ENCODE measurements around the gene FAS. TPM values are rescaled to one million over a fixed set of nuclear protein-coding genes. Genes with fewer than 3 reads are reported as not detected.

The FAS gene
- total and polyA plus RNA-seq, 3 donors from 2014 or later: 9.3 to 16.2 (median 10.7) TPM

- peaks cover 8% of the 10 kb centered on the region for H3K4me1 ChIP-seq
- intact Hi-C loops (cut with DNase I; ENCODE audit: low total_unique reads): loop anchor here (5.0 kb wide), 1 partner anchor 41 kb away; no protein-coding TSS in a partner anchor
Observed at GRCh38 chr10:88987840-88988239, 2.8 kb upstream of the FAS start.

GRCh38 chr10:88989423-88989822, 1.2 kb upstream of the FAS start:
- DNase-seq: no peak
- H3K4me3 ChIP-seq: no peak overlapping the region
- intact Hi-C loops (cut with DNase I; ENCODE audit: low total_unique reads): loop anchor here (5.0 kb wide), 1 partner anchor 42 kb away; no protein-coding TSS in a partner anchor
- no peaks in the 10 kb centered on the region for H3K36me3 ChIP-seq (ENCODE audit: low read depth, missing control alignments)
- TF ChIP-seq POLR2A (IDR thresholded peaks at IDR 0.05): no peak
- no peak for TF ChIP-seq CTCF (IDR thresholded peaks at IDR 0.05)
- no peaks in the 10 kb centered on the region for H3K27me3 ChIP-seq
- H3K4me1 ChIP-seq: peaks cover 3% of the 10 kb centered on the region
- peak overlapping the region; percentile 95 to 97 for H3K27ac ChIP-seq
- no peaks in the 10 kb centered on the region for H3K9me3 ChIP-seq
- 62 to 65% methylated on average over 2 of the region's 2 CpGs for WGBS, 2 donors

More at GRCh38 chr10:88987840-88988239, 2.8 kb upstream of the FAS start:
- Histone ChIP-seq H3K9me3 (no peaks in the 10 kb centered on the region), H3K27me3 (no peaks in the 10 kb centered on the region), H3K36me3 (ENCODE audit: low read depth, missing control alignments) (no peaks in the 10 kb centered on the region), H3K27ac (no peak overlapping the region), H3K4me3 (no peak overlapping the region)
- DNase-seq: no peak
- TF ChIP-seq POLR2A (IDR thresholded peaks at IDR 0.05) (no peak), CTCF (IDR thresholded peaks at IDR 0.05) (no peak)
- WGBS, 2 donors: 36 to 73% methylated on average over 2 of the region's 2 CpGs

GRCh38 chr10:88989824-88990383, 694 bp upstream of the FAS start:
- intact Hi-C loops (cut with DNase I; ENCODE audit: low total_unique reads): loop anchor here (5.0 kb wide), 1 partner anchor 43 kb away; no protein-coding TSS in a partner anchor
- TF ChIP-seq POLR2A (IDR thresholded peaks at IDR 0.05) (no peak), CTCF (IDR thresholded peaks at IDR 0.05) (no peak)
- Histone ChIP-seq H3K4me3 (peak overlapping the region; percentile 66 to 92), H3K36me3 (ENCODE audit: low read depth, missing control alignments) (no peaks in the 10 kb centered on the region), H3K9me3 (no peaks in the 10 kb centered on the region), H3K4me1 (peaks cover 3% of the 10 kb centered on the region), H3K27ac (peak overlapping the region; percentile 95 to 97), H3K27me3 (no peaks in the 10 kb centered on the region)
- peak; percentile 56 for DNase-seq
- 9 to 20% methylated on average over 8 of the region's 8 CpGs for WGBS, 2 donors

- Histone ChIP-seq H3K4me1 (peaks cover 7% of the 10 kb centered on the region), H3K27ac (peak overlapping the region; percentile 95 to 97), H3K36me3 (ENCODE audit: low read depth, missing control alignments) (no peaks in the 10 kb centered on the region), H3K4me3 (peak overlapping the region; percentile 66 to 92), H3K27me3 (no peaks in the 10 kb centered on the region), H3K9me3 (no peaks in the 10 kb centered on the region)
- WGBS, 2 donors: 1 to 2% methylated on average over 11 to 38 of the region's 38 CpGs
- intact Hi-C loops (cut with DNase I; ENCODE audit: low total_unique reads): no loop called here
- DNase-seq: peak; percentile 78
- no peak for TF ChIP-seq CTCF (IDR thresholded peaks at IDR 0.05)
- peak; percentile 49 for TF ChIP-seq POLR2A (IDR thresholded peaks at IDR 0.05)
Observed at GRCh38 chr10:88991161-88991898, 732 bp downstream of the FAS start.
